Naive thymus-derived CD4-positive, alpha-beta T cell (primary cell): Measurements from ENCODE around the gene PEAR1. TPM values are rescaled to one million over a fixed set of nuclear protein-coding genes. Genes with fewer than 3 reads are reported as not detected.

Experiments
- ATAC-seq: fragments of 150-1000 bp; cut with Tn5 transposase; 2 replicates; pipeline ENCODE4 v1.10.0; 2021; ENCODE audit warnings: mild to moderate bottlenecking, moderate library complexity
- CTCF ChIA-PET: fragments of 350-600 bp; sonication (Branson Sonifier 250); formaldehyde crosslinking; loops from one replicate; lab custom pipeline; 2021; ENCODE audit warnings: antibody characterized with exemption; lab: Charles Lee
- POLR2A ChIA-PET: fragments of 350-600 bp; sonication (Branson Sonifier 250); formaldehyde crosslinking; loops from one replicate; lab custom pipeline; 2021; ENCODE audit warnings: antibody characterized with exemption, inconsistent platforms; lab: Charles Lee
- DNase-seq, 9 donors: peaks; one replicate each; pipeline versions ENCODE4 v3.0.0 to v3.0.0-alpha.2; 2020 to 2022; ENCODE audit warnings: mixed read lengths in 1 of 9
- H3K27ac ChIP-seq: one replicate; pipeline ENCODE4 v1.7.0; 2013; ENCODE audit warnings: mild to moderate bottlenecking, low read depth, low read length, moderate library complexity
- H3K27me3 ChIP-seq, 2 donors: one replicate each; pipeline ENCODE4 v1.7.0; 2013; ENCODE audit warnings: low read length in 2 of 2, mild to moderate bottlenecking in 2 of 2, moderate library complexity in 2 of 2; ENCODE audit not compliant: control insufficient read depth in 2 of 2, insufficient read depth in 2 of 2
- H3K36me3 ChIP-seq, 3 experiments: 1 replicate in 2 of 3; 2 replicates in 1 of 3; pipeline ENCODE4 v1.7.0; 2013; ENCODE audit warnings: low read length in 3 of 3, mild to moderate bottlenecking in 3 of 3, moderate library complexity in 1 of 3; ENCODE audit not compliant: insufficient read depth in 3 of 3, control insufficient read depth in 2 of 3
- H3K4me1 ChIP-seq, 2 donors: one replicate each; pipeline ENCODE4 v1.7.0; 2013; ENCODE audit warnings: low read length in 2 of 2, mild to moderate bottlenecking in 2 of 2, moderate library complexity in 1 of 2; ENCODE audit not compliant: control insufficient read depth in 2 of 2, insufficient read depth in 2 of 2
- H3K4me3 ChIP-seq: 2 replicates; pipeline ENCODE4 v1.7.0; 2013; ENCODE audit warnings: mild to moderate bottlenecking, low read length
- H3K9me3 ChIP-seq, 3 experiments: 1 replicate in 2 of 3; 2 replicates in 1 of 3; pipeline ENCODE4 v1.7.0; 2013; ENCODE audit warnings: low read length in 3 of 3; ENCODE audit not compliant: control insufficient read depth in 2 of 3
- H3K27ac Mint-ChIP-seq, 9 donors: one replicate each; pipeline ENCODE4 v1.8.0; 2020 to 2022; ENCODE audit warnings: mixed read lengths in 9 of 9, mild to moderate bottlenecking in 8 of 9, moderate library complexity in 5 of 9, inconsistent platforms in 2 of 9
- H3K27me3 Mint-ChIP-seq, 5 donors: one replicate each; pipeline ENCODE4 v1.8.0; 2021 to 2022; ENCODE audit warnings: mixed read lengths in 5 of 5, mild to moderate bottlenecking in 1 of 5
- H3K36me3 Mint-ChIP-seq, 5 donors: one replicate each; pipeline ENCODE4 v1.8.0; 2020 to 2022; ENCODE audit warnings: mixed read lengths in 5 of 5, mild to moderate bottlenecking in 3 of 5, inconsistent platforms in 1 of 5
- H3K4me1 Mint-ChIP-seq, 7 donors: one replicate each; pipeline ENCODE4 v1.8.0; 2020 to 2022; ENCODE audit warnings: mixed read lengths in 7 of 7, mild to moderate bottlenecking in 3 of 7, inconsistent platforms in 1 of 7
- H3K4me3 Mint-ChIP-seq, 10 donors: one replicate each; pipeline ENCODE4 v1.8.0; 2020 to 2022; ENCODE audit warnings: mild to moderate bottlenecking in 10 of 10, mixed read lengths in 10 of 10, moderate library complexity in 6 of 10, inconsistent platforms in 2 of 10
- H3K9me3 Mint-ChIP-seq, 11 donors: one replicate each; pipeline ENCODE4 v1.8.0; 2020 to 2022; ENCODE audit warnings: mixed read lengths in 11 of 11, mild to moderate bottlenecking in 4 of 11, inconsistent platforms in 1 of 11, moderate library complexity in 1 of 11
- intact Hi-C, 2 donors: fragments of 100-400 bp; cut with micrococcal nuclease; formaldehyde crosslinking; loops; one replicate each; pipeline ENCODE4 v1.15.1; 2023
- polyA plus RNA-seq, 2 donors: library from polyadenylated mRNA; unstranded; fragments of 300-500 nt; fragmentation: Illumina TruSeq; gene quantifications; one replicate each; pipeline ENCODE4 v1.2.3, GENCODE V29; 2021
- total RNA-seq, 6 experiments: library from RNA in 5 of 6; stranded (reverse) in 5 of 6; gene quantifications; 1 replicate in 5 of 6; 2 replicates in 1 of 6; pipeline ENCODE4 v1.2.3 and lab custom pipeline; 2021 to 2026

Gene PEAR1
- total and polyA plus RNA-seq, 7 experiments from 2014 or later: 0.19 to 1.2 (median 0.32) TPM

- Histone ChIP-seq H3K4me1 (no peaks in the 10 kb centered on the region), H3K27me3 (no peaks in the 10 kb centered on the region), H3K9me3 (no peaks in the 10 kb centered on the region), H3K4me3 (no peak overlapping the region), H3K36me3 (no peaks in the 10 kb centered on the region), H3K27ac (no peak overlapping the region)
- Mint-ChIP-seq H3K9me3 (peaks cover 0 to 2% (median 0%) of the 10 kb centered on the region in 11 donors), H3K4me3 (no peak overlapping the region), H3K4me1 (no peaks in the 10 kb centered on the region), H3K27ac (no peak overlapping the region), H3K36me3 (no peaks in the 10 kb centered on the region), H3K27me3 (peaks cover 0 to 32% (median 11%) of the 10 kb centered on the region in 5 donors)
- ATAC-seq (no peak), DNase-seq (no peak)
- ChIA-PET POLR2A (no interaction called here), CTCF (no interaction called here)
- intact Hi-C loops: no loop called here
Measured at GRCh38 chr1:156876281-156876680, 17.2 kb upstream of the PEAR1 start.

- no peaks in the 10 kb centered on the region for H3K9me3 ChIP-seq
- H3K9me3 Mint-ChIP-seq: peaks cover 0 to 2% (median 0%) of the 10 kb centered on the region in 11 donors
- H3K27ac ChIP-seq: no peak overlapping the region
- H3K27me3 Mint-ChIP-seq: peaks cover 0 to 41% (median 11%) of the 10 kb centered on the region in 5 donors
- H3K4me1 ChIP-seq: no peaks in the 10 kb centered on the region
- no peak overlapping the region for H3K27ac Mint-ChIP-seq
- ATAC-seq (no peak), DNase-seq (no peak)
- no peak overlapping the region for H3K4me3 ChIP-seq
- H3K4me3 Mint-ChIP-seq: no peak overlapping the region
- intact Hi-C loops: no loop called here
- no peaks in the 10 kb centered on the region for H3K36me3 Mint-ChIP-seq
- H3K27me3 ChIP-seq: no peaks in the 10 kb centered on the region
- ChIA-PET CTCF (no interaction called here), POLR2A (no interaction called here)
- no peaks in the 10 kb centered on the region for H3K36me3 ChIP-seq
- H3K4me1 Mint-ChIP-seq: no peaks in the 10 kb centered on the region
Measured at GRCh38 chr1:156877433-156878170, 15.9 kb upstream of the PEAR1 start.

DNA sequence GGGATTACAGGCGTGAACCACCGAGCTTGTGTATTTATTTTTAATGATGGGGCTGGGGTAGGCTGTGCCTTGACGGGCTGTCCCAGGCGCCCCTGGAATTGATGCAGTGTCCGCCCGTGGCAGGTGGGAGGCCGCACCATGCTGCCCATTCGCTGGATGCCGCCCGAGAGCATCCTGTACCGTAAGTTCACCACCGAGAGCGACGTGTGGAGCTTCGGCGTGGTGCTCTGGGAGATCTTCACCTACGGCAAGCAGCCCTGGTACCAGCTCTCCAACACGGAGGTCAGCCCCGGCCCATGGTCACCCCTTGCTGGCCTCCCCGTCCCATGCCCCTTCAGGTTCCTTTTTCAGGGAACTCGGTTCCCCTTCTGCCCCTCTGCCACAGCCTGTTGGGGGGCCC lies 13.6 kb upstream of the PEAR1 start:
- intact Hi-C loops: no loop called here
- Mint-ChIP-seq H3K4me1 (no peaks in the 10 kb centered on the region), H3K9me3 (peaks cover 0 to 2% (median 0%) of the 10 kb centered on the region in 11 donors), H3K36me3 (no peaks in the 10 kb centered on the region), H3K4me3 (no peak overlapping the region), H3K27me3 (peaks cover 5 to 46% (median 8%) of the 10 kb centered on the region in 5 donors), H3K27ac (no peak overlapping the region)
- ATAC-seq: no peak
- no peaks in the 10 kb centered on the region for H3K27me3 ChIP-seq
- no peak for DNase-seq
- ChIA-PET POLR2A (no interaction called here), CTCF (no interaction called here)
- H3K36me3 ChIP-seq: no peaks in the 10 kb centered on the region
- no peak overlapping the region for H3K4me3 ChIP-seq
- no peaks in the 10 kb centered on the region for H3K9me3 ChIP-seq
- H3K27ac ChIP-seq: no peak overlapping the region
- H3K4me1 ChIP-seq: no peaks in the 10 kb centered on the region

DNA sequence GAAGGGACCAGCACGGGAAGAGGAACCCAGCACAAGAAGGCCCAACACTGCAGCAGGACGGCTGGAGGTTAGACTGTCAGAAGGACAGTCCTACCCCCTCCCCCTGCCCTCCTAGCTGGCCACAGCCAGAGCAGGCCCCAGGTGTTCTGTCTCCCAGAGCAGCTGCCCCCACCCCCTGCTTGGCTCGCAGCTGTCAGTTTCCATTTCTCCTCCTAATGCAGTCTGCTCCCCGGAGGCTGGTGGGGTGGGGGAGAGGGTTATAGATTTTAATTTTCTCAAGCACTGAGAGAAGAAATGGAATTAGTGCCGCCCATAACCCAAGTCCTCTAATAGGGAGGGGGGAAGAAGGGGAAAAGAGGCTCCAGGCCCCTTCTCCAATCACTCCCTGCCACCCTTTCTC lies 13.0 kb upstream of the PEAR1 start:
- Histone ChIP-seq H3K27ac (no peak overlapping the region), H3K4me1 (no peaks in the 10 kb centered on the region), H3K27me3 (no peaks in the 10 kb centered on the region), H3K36me3 (no peaks in the 10 kb centered on the region), H3K4me3 (no peak overlapping the region), H3K9me3 (no peaks in the 10 kb centered on the region)
- Mint-ChIP-seq H3K4me1 (no peaks in the 10 kb centered on the region), H3K27ac (no peak overlapping the region), H3K36me3 (no peaks in the 10 kb centered on the region), H3K4me3 (no peak overlapping the region), H3K27me3 (peaks cover 4 to 46% (median 6%) of the 10 kb centered on the region in 5 donors), H3K9me3 (peaks cover 0 to 2% (median 0%) of the 10 kb centered on the region in 11 donors)
- ChIA-PET POLR2A (no interaction called here), CTCF (interaction anchor here (0.7 kb wide), 1 partner anchor 78 kb away, joined by 3 read pairs; no protein-coding TSS in a partner anchor)
- intact Hi-C loops: no loop called here
- ATAC-seq (no peak), DNase-seq (no peak)

GRCh38 chr1:156881101-156881500 lies 12.4 kb upstream of the PEAR1 start:
- intact Hi-C loops: no loop called here
- Histone ChIP-seq H3K27ac (no peak overlapping the region), H3K36me3 (no peaks in the 10 kb centered on the region), H3K27me3 (no peaks in the 10 kb centered on the region), H3K9me3 (no peaks in the 10 kb centered on the region), H3K4me3 (no peak overlapping the region), H3K4me1 (no peaks in the 10 kb centered on the region)
- ChIA-PET CTCF (interaction anchor here (0.7 kb wide), 1 partner anchor 78 kb away, joined by 3 read pairs; no protein-coding TSS in a partner anchor), POLR2A (no interaction called here)
- Mint-ChIP-seq H3K9me3 (peaks cover 0 to 2% (median 0%) of the 10 kb centered on the region in 11 donors), H3K27ac (no peak overlapping the region), H3K4me3 (no peak overlapping the region), H3K27me3 (peaks cover 5 to 49% (median 6%) of the 10 kb centered on the region in 5 donors), H3K36me3 (no peaks in the 10 kb centered on the region), H3K4me1 (no peaks in the 10 kb centered on the region)
- DNase-seq (no peak), ATAC-seq (no peak)

DNA sequence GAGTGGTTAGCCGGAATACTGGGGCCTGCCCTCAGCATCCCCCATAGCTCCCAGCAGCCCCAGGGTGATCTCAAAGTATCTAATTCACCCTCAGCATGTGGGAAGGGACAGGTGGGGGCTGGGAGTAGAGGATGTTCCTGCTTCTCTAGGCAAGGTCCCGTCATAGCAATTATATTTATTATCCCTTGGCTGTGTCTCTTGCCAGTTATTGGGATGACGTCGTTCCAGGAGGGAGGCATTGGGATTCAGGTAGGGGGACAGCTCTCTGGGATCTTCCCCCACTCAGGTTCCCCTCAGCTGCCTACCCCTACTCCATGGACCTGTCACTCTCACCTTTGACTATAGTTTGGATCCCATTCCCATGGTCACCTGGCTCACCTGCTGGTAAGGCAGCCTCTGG lies 11.9 kb upstream of the PEAR1 start:
- no peaks in the 10 kb centered on the region for H3K27me3 ChIP-seq
- DNase-seq (no peak), ATAC-seq (no peak)
- Mint-ChIP-seq H3K4me1 (peaks cover 0 to 4% (median 0%) of the 10 kb centered on the region in 7 donors), H3K4me3 (no peak overlapping the region), H3K9me3 (peaks cover 0 to 2% (median 0%) of the 10 kb centered on the region in 11 donors), H3K27me3 (peaks cover 5 to 54% (median 10%) of the 10 kb centered on the region in 5 donors), H3K27ac (no peak overlapping the region), H3K36me3 (no peaks in the 10 kb centered on the region)
- no peaks in the 10 kb centered on the region for H3K9me3 ChIP-seq
- POLR2A ChIA-PET: no interaction called here
- H3K36me3 ChIP-seq: no peaks in the 10 kb centered on the region
- H3K27ac ChIP-seq: no peak overlapping the region
- intact Hi-C loops: no loop called here
- no peaks in the 10 kb centered on the region for H3K4me1 ChIP-seq
- CTCF ChIA-PET: no interaction called here
- no peak overlapping the region for H3K4me3 ChIP-seq

GRCh38 chr1:156882543-156882942 lies 11.0 kb upstream of the PEAR1 start:
- no peaks in the 10 kb centered on the region for H3K36me3 Mint-ChIP-seq
- Histone ChIP-seq H3K9me3 (no peaks in the 10 kb centered on the region), H3K27ac (no peak overlapping the region), H3K4me1 (no peaks in the 10 kb centered on the region), H3K27me3 (no peaks in the 10 kb centered on the region), H3K4me3 (no peak overlapping the region), H3K36me3 (no peaks in the 10 kb centered on the region)
- ChIA-PET POLR2A (no interaction called here), CTCF (no interaction called here)
- peaks cover 6 to 59% (median 13%) of the 10 kb centered on the region in 5 donors for H3K27me3 Mint-ChIP-seq
- peaks cover 0 to 2% (median 0%) of the 10 kb centered on the region in 11 donors for H3K9me3 Mint-ChIP-seq
- intact Hi-C loops: no loop called here
- ATAC-seq: no peak
- no peak for DNase-seq
- no peak overlapping the region for H3K4me3 Mint-ChIP-seq
- H3K4me1 Mint-ChIP-seq: peaks cover 0 to 4% (median 0%) of the 10 kb centered on the region in 7 donors
- H3K27ac Mint-ChIP-seq: no peak overlapping the region
